Left ventricle myocardium superior (tissue), 1 donor: ENCODE measurements around the gene GRIFIN. TPM values are rescaled to one million over a fixed set of nuclear protein-coding genes. Genes with fewer than 3 reads are reported as not detected.

Experiments
- ATAC-seq: fragments of 200-7000 bp; cut with Tn5 transposase; one replicate; pipeline ENCODE4 v1.9.1; 2020; ENCODE audit warnings: mild to moderate bottlenecking, moderate library complexity
- DNase-seq: peaks from one replicate; pipeline ENCODE4 v3.0.0-alpha.2; 2020
- intact Hi-C: fragments of 100-400 bp; cut with micrococcal nuclease; formaldehyde crosslinking; loops from one replicate; pipeline ENCODE4 v1.11.0; 2022
- total RNA-seq: library from RNA; stranded (reverse); fragmentation: NEBNext Ultra II Directional; extraction: Animal tissue kit (Norgen Biotek cat#: 25700); gene quantifications from one replicate; pipeline ENCODE4 v1.2.1, GENCODE V29; 2021
- donor health status: DM: no; HTN: yes; CAD: no; lungs with severe emphysema.

Gene GRIFIN
- total RNA-seq, 1 donor from 2014 or later = not detected

GRCh38 chr7:2501947-2502646, 25.9 kb upstream of the GRIFIN start:
- intact Hi-C loops = no loop called here
- DNase-seq = no peak

GRCh38 chr7:2500701-2501100, 24.5 kb upstream of the GRIFIN start:
- ATAC-seq (no peak), DNase-seq (no peak)
- intact Hi-C loops = no loop called here

More at GRCh38 chr7:2501947-2502646, 25.9 kb upstream of the GRIFIN start:
- ATAC-seq = no peak

- intact Hi-C loops = no loop called here
- DNase-seq (no peak), ATAC-seq (no peak)
Measured at GRCh38 chr7:2499719-2500430, 23.7 kb upstream of the GRIFIN start.

- DNase-seq = no peak
- ATAC-seq = no peak
- intact Hi-C loops = no loop called here
Measured at GRCh38 chr7:2499181-2499580, 23.0 kb upstream of the GRIFIN start.

- intact Hi-C loops = no loop called here
- ATAC-seq (no peak), DNase-seq (no peak)
Measured at GRCh38 chr7:2498708-2499107, 22.5 kb upstream of the GRIFIN start.

- no peak for DNase-seq
- no peak for ATAC-seq
- intact Hi-C loops = no loop called here
Measured at GRCh38 chr7:2497500-2498336, 21.5 kb upstream of the GRIFIN start.

GRCh38 chr7:2497065-2497464, 20.9 kb upstream of the GRIFIN start:
- DNase-seq = no peak
- ATAC-seq = no peak
- intact Hi-C loops = no loop called here

- DNase-seq = no peak
- no peak for ATAC-seq
- intact Hi-C loops = no loop called here
Measured at GRCh38 chr7:2496375-2496774, 20.2 kb upstream of the GRIFIN start.

- ATAC-seq = no peak
- no peak for DNase-seq
- intact Hi-C loops = no loop called here
Measured at GRCh38 chr7:2495418-2496299, 19.5 kb upstream of the GRIFIN start.

GRCh38 chr7:2494191-2495130, 18.3 kb upstream of the GRIFIN start:
- intact Hi-C loops = no loop called here
- DNase-seq = no peak
- peak; percentile 44 for ATAC-seq

- DNase-seq = peak; percentile 61
- ATAC-seq = peak; percentile 57
- intact Hi-C loops = no loop called here
Measured at GRCh38 chr7:2493205-2494164, 17.3 kb upstream of the GRIFIN start.

- intact Hi-C loops = no loop called here
- DNase-seq (no peak), ATAC-seq (no peak)
Measured at GRCh38 chr7:2492038-2492437, 15.8 kb upstream of the GRIFIN start.

GRCh38 chr7:2490181-2490651, 14.0 kb upstream of the GRIFIN start:
- peak; percentile 3 for ATAC-seq
- intact Hi-C loops = no loop called here
- DNase-seq = no peak

- DNase-seq (no peak), ATAC-seq (no peak)
- intact Hi-C loops = no loop called here
Measured at GRCh38 chr7:2488681-2489080, 12.5 kb upstream of the GRIFIN start.

- peak; percentile 76 for ATAC-seq
- peak; percentile 74 for DNase-seq
- intact Hi-C loops = no loop called here
Measured at GRCh38 chr7:2488272-2488645, 12.1 kb upstream of the GRIFIN start.

GRCh38 chr7:2487586-2488271, 11.5 kb upstream of the GRIFIN start:
- ATAC-seq = peak; percentile 83
- peak; percentile 82 for DNase-seq
- intact Hi-C loops = no loop called here
